Measurements from ENCODE around the gene FBXL17. TPM values are rescaled to one million over a fixed set of nuclear protein-coding genes. Genes with fewer than 3 reads are reported as not detected.

FBXL17 gene
- total RNA-seq, 1 donor from 2014 or later = 17.1 TPM

GRCh38 chr5:108064302-108064701 is 317.6 kb downstream of the FBXL17 start:
- no peaks in the 10 kb centered on the region for H3K27me3 ChIP-seq (ENCODE audit: low read depth)
- H3K36me3 ChIP-seq = no peaks in the 10 kb centered on the region
- no peak overlapping the region for H3K27ac ChIP-seq
- H3K4me3 ChIP-seq = no peak overlapping the region
- DNase-seq = no peak
- intact Hi-C loops (cut with DNase I) = no loop called here
- TF ChIP-seq, protein P1, sequence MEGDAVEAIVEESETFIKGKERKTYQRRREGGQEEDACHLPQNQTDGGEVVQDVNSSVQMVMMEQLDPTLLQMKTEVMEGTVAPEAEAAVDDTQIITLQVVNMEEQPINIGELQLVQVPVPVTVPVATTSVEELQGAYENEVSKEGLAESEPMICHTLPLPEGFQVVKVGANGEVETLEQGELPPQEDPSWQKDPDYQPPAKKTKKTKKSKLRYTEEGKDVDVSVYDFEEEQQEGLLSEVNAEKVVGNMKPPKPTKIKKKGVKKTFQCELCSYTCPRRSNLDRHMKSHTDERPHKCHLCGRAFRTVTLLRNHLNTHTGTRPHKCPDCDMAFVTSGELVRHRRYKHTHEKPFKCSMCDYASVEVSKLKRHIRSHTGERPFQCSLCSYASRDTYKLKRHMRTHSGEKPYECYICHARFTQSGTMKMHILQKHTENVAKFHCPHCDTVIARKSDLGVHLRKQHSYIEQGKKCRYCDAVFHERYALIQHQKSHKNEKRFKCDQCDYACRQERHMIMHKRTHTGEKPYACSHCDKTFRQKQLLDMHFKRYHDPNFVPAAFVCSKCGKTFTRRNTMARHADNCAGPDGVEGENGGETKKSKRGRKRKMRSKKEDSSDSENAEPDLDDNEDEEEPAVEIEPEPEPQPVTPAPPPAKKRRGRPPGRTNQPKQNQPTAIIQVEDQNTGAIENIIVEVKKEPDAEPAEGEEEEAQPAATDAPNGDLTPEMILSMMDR (IDR thresholded peaks at IDR 0.05) = no peak
- ATAC-seq = no peak
- no peaks in the 10 kb centered on the region for H3K4me1 ChIP-seq
- H3K9me3 ChIP-seq = no peaks in the 10 kb centered on the region

- DNase-seq (no peak), ATAC-seq (no peak)
- H3K27ac ChIP-seq = no peak overlapping the region
- intact Hi-C loops (cut with DNase I) = no loop called here
- H3K36me3 ChIP-seq = no peaks in the 10 kb centered on the region
- TF ChIP-seq, protein P1 (IDR thresholded peaks at IDR 0.05) = no peak
- H3K4me3 ChIP-seq = no peak overlapping the region
- no peaks in the 10 kb centered on the region for H3K9me3 ChIP-seq
- no peaks in the 10 kb centered on the region for H3K27me3 ChIP-seq (ENCODE audit: low read depth)
- no peaks in the 10 kb centered on the region for H3K4me1 ChIP-seq
Observed at GRCh38 chr5:108061941-108062340, 320.0 kb downstream of the FBXL17 start.

DNA sequence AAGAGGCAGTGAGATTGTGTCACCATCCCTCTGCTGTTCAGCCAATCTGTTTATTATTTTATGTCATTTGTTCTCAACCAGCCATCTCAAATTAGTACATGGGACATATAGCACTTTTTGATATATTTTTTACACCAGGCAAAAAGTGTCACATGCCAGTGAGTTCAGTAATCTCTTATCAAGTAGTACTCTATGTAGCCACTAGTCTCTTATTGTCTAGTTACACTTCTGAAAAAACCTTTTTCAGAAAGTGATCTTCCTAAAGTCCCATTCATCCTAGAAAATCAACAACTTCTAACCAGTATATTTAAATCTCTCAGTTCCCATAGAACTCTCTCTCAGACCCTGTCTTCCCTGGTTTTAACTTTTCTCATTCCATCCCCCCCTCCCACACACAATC is 321.6 kb downstream of the FBXL17 start:
- no peak overlapping the region for H3K4me3 ChIP-seq
- TF ChIP-seq, protein P1 (IDR thresholded peaks at IDR 0.05) = no peak
- H3K36me3 ChIP-seq = no peaks in the 10 kb centered on the region
- DNase-seq (no peak), ATAC-seq (no peak)
- H3K27me3 ChIP-seq (ENCODE audit: low read depth) = no peaks in the 10 kb centered on the region
- no peaks in the 10 kb centered on the region for H3K9me3 ChIP-seq
- no peak overlapping the region for H3K27ac ChIP-seq
- intact Hi-C loops (cut with DNase I) = no loop called here
- H3K4me1 ChIP-seq = no peaks in the 10 kb centered on the region

- DNase-seq (no peak), ATAC-seq (no peak)
- H3K36me3 ChIP-seq = no peaks in the 10 kb centered on the region
- H3K4me3 ChIP-seq = no peak overlapping the region
- intact Hi-C loops (cut with DNase I) = no loop called here
- TF ChIP-seq, protein P1 (IDR thresholded peaks at IDR 0.05) = no peak
- no peaks in the 10 kb centered on the region for H3K4me1 ChIP-seq
- H3K27ac ChIP-seq = no peak overlapping the region
- H3K9me3 ChIP-seq = no peaks in the 10 kb centered on the region
- no peaks in the 10 kb centered on the region for H3K27me3 ChIP-seq (ENCODE audit: low read depth)
Observed at GRCh38 chr5:108059334-108059733, 322.6 kb downstream of the FBXL17 start.

GRCh38 chr5:108054349-108054748 is 327.5 kb downstream of the FBXL17 start:
- ATAC-seq = no peak
- TF ChIP-seq, protein P1 (IDR thresholded peaks at IDR 0.05) = no peak
- no peak overlapping the region for H3K27ac ChIP-seq
- intact Hi-C loops (cut with DNase I) = no loop called here
- H3K36me3 ChIP-seq = no peaks in the 10 kb centered on the region
- no peaks in the 10 kb centered on the region for H3K27me3 ChIP-seq (ENCODE audit: low read depth)
- H3K4me1 ChIP-seq = no peaks in the 10 kb centered on the region
- DNase-seq = no peak
- H3K4me3 ChIP-seq = no peak overlapping the region
- H3K9me3 ChIP-seq = peaks cover 14% of the 10 kb centered on the region

Measured in lower lobe of right lung (tissue), 2 donors.